ENCODE data around the gene MS4A2.

GRCh38 chr11:60131912-60132311 is 43.4 kb downstream of the MS4A2 start:
- TF ChIP-seq, protein P1, sequence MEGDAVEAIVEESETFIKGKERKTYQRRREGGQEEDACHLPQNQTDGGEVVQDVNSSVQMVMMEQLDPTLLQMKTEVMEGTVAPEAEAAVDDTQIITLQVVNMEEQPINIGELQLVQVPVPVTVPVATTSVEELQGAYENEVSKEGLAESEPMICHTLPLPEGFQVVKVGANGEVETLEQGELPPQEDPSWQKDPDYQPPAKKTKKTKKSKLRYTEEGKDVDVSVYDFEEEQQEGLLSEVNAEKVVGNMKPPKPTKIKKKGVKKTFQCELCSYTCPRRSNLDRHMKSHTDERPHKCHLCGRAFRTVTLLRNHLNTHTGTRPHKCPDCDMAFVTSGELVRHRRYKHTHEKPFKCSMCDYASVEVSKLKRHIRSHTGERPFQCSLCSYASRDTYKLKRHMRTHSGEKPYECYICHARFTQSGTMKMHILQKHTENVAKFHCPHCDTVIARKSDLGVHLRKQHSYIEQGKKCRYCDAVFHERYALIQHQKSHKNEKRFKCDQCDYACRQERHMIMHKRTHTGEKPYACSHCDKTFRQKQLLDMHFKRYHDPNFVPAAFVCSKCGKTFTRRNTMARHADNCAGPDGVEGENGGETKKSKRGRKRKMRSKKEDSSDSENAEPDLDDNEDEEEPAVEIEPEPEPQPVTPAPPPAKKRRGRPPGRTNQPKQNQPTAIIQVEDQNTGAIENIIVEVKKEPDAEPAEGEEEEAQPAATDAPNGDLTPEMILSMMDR (IDR thresholded peaks at IDR 0.05), result no peak
- no peak for TF ChIP-seq POLR2A (IDR thresholded peaks at IDR 0.05)

Measured in body of pancreas (tissue), 4 donors.